Calu3 (cell line): ENCODE data around the gene CEP192. TPM values are rescaled to one million over a fixed set of nuclear protein-coding genes. Genes with fewer than 3 reads are reported as not detected.

ENCODE experiments used
- BruUV-seq: library from RNA; stranded (reverse); fragments of 400-500 nt; replicated peaks from 2 replicates; lab custom pipeline; 2021; lab: Mats Ljungman, UMichigan
- CTCF ChIA-PET: fragments of 300-600 bp; sonication (Branson Sonifier 250); formaldehyde crosslinking; loops from one replicate; lab custom pipeline; 2022; ENCODE audit warnings: antibody characterized with exemption; lab: Charles Lee
- DNase-seq: peaks from one replicate; pipeline ENCODE4 v3.0.0; 2022
- H3K27ac Mint-ChIP-seq: one replicate; pipeline ENCODE4 v1.8.0; 2022; ENCODE audit warnings: mixed read lengths; ENCODE audit not compliant: unreplicated experiment
- H3K27me3 Mint-ChIP-seq: one replicate; pipeline ENCODE4 v1.8.0; 2022; ENCODE audit warnings: mixed read lengths; ENCODE audit not compliant: unreplicated experiment
- H3K36me3 Mint-ChIP-seq: one replicate; pipeline ENCODE4 v1.8.0; 2022; ENCODE audit warnings: mild to moderate bottlenecking, moderate library complexity, mixed read lengths; ENCODE audit not compliant: insufficient read depth, unreplicated experiment
- H3K4me1 Mint-ChIP-seq: one replicate; pipeline ENCODE4 v1.8.0; 2022; ENCODE audit warnings: mild to moderate bottlenecking, low read depth, mixed read lengths; ENCODE audit not compliant: unreplicated experiment
- H3K4me3 Mint-ChIP-seq: one replicate; pipeline ENCODE4 v1.8.0; 2022; ENCODE audit warnings: mild to moderate bottlenecking, low read depth, moderate library complexity, mixed read lengths; ENCODE audit not compliant: unreplicated experiment
- H3K9me3 Mint-ChIP-seq: one replicate; pipeline ENCODE4 v1.8.0; 2022; ENCODE audit warnings: low read depth, mixed read lengths; ENCODE audit not compliant: unreplicated experiment
- intact Hi-C: fragments of 100-400 bp; cut with micrococcal nuclease; formaldehyde crosslinking; loops from one replicate; pipeline ENCODE4 v1.10.0; 2022; ENCODE audit not compliant: unreplicated experiment
- total RNA-seq: library from RNA; stranded (reverse); gene quantifications from 2 replicates; pipeline ENCODE4 v1.2.3, GENCODE V29; 2022
- TF ChIP-seq, protein P1 (sequence below): fragments of 200-600 bp; IDR thresholded peaks from one replicate; pipeline ENCODE4 v1.8.0; 2022; ENCODE audit warnings: antibody characterized with exemption; ENCODE audit not compliant: unreplicated experiment

CEP192 gene
- total RNA-seq, 1 experiment from 2014 or later, result 39.2 TPM

DNA sequence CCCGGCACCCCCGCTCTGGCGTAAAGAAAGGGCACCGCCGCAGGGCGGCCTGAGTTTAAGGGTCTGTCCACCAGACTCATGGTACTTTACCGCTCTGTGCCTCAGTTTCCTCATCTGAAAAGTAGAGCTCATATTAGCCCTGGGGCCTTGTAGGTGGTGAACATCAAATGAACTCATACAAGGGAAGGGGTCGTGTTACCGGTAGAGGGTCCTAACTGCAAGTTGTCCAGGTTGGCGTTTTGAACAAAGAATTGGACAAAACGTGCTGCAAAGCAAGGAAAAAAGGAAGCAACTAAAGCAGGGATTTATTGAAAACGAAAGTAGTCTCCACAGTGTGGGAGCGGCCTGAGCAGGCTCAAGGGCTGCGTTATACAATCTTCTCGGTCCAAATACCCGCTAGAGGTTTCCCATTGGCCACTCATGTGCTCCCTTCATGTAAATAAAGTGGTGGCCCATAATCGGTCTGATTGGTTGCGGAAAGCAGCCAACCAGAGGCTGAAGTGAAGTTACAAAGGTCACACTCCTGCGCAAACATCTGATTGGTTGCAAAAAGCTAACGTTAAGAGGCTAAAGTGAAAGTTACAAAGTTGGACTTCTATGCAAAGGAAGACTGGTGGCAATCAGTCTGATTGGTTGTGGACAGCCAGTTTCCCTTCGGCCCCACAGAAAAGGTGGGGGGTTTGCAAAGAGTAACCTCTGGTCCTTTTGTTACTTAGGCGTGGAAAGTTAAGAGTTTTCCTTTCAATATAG is 146.7 kb downstream of the CEP192 start:
- H3K36me3 Mint-ChIP-seq, result peaks cover 27% of the 10 kb centered on the region
- H3K9me3 Mint-ChIP-seq, result no peaks in the 10 kb centered on the region
- peak overlapping the region; percentile 89 for H3K4me3 Mint-ChIP-seq
- peaks cover 24% of the 10 kb centered on the region for H3K4me1 Mint-ChIP-seq
- H3K27ac Mint-ChIP-seq, result peak overlapping the region; percentile 69
- intact Hi-C loops, result loop anchor here (5.0 kb wide), 1 partner anchor 664 kb away; no protein-coding TSS in a partner anchor
- BruUV-seq, result no TSS peak
- peak; percentile 72 for DNase-seq
- TF ChIP-seq, protein P1, sequence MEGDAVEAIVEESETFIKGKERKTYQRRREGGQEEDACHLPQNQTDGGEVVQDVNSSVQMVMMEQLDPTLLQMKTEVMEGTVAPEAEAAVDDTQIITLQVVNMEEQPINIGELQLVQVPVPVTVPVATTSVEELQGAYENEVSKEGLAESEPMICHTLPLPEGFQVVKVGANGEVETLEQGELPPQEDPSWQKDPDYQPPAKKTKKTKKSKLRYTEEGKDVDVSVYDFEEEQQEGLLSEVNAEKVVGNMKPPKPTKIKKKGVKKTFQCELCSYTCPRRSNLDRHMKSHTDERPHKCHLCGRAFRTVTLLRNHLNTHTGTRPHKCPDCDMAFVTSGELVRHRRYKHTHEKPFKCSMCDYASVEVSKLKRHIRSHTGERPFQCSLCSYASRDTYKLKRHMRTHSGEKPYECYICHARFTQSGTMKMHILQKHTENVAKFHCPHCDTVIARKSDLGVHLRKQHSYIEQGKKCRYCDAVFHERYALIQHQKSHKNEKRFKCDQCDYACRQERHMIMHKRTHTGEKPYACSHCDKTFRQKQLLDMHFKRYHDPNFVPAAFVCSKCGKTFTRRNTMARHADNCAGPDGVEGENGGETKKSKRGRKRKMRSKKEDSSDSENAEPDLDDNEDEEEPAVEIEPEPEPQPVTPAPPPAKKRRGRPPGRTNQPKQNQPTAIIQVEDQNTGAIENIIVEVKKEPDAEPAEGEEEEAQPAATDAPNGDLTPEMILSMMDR, result no peak
- H3K27me3 Mint-ChIP-seq, result peaks cover 8% of the 10 kb centered on the region
- CTCF ChIA-PET, result interaction anchor here (1.8 kb wide), 1 partner anchor 22 kb away, joined by 4 read pairs; no protein-coding TSS in a partner anchor

DNA sequence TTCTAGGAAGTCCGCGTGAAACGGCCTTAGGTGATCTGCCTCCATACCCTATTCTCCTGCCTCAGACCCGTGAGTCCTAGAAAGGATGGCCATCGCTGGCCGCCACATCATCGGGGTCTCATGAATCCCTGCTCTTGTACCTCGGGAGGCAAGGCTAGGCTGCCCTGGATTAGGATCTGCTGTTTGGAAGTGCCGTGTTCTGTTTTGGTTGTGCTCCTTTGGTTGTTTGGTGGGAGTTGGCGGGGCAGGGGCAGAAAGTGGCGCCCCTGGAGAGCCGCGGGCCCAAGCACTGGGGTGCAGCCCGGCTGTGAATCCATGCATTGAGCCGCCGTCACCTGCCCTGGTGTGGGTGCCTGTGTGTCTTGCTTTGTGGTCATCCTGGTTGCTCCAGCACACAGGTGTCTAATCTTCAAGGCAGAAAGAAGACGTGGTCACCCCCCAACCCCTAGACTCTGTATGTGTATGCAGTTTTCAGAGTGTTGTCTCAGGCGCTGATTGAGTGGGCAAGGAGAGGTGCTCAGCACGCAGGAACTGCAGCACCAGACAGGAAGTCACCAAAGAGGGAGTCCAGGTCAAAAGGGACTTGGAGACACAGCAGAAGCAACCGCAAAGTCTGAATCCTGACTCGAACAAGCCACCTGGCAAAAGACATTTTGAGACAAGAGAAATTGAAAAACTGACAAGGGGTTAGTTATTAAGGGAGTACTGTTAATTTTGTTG is 147.4 kb downstream of the CEP192 start:
- TF ChIP-seq, protein P1, result no peak
- no peak for DNase-seq
- H3K4me3 Mint-ChIP-seq, result peak overlapping the region; percentile 89
- intact Hi-C loops, result loop anchor here (1.0 to 5.0 kb wide), 2 partner anchors 21 to 664 kb away; no protein-coding TSS in a partner anchor
- peaks cover 5% of the 10 kb centered on the region for H3K9me3 Mint-ChIP-seq
- H3K36me3 Mint-ChIP-seq, result peaks cover 27% of the 10 kb centered on the region
- H3K27me3 Mint-ChIP-seq, result peaks cover 8% of the 10 kb centered on the region
- peaks cover 24% of the 10 kb centered on the region for H3K4me1 Mint-ChIP-seq
- BruUV-seq, result no TSS peak
- H3K27ac Mint-ChIP-seq, result peak overlapping the region; percentile 69
- CTCF ChIA-PET, result interaction anchor here (1.8 to 2.3 kb wide), 2 partner anchors 21 kb away, joined by 4 to 10 read pairs; no protein-coding TSS in a partner anchor

DNA sequence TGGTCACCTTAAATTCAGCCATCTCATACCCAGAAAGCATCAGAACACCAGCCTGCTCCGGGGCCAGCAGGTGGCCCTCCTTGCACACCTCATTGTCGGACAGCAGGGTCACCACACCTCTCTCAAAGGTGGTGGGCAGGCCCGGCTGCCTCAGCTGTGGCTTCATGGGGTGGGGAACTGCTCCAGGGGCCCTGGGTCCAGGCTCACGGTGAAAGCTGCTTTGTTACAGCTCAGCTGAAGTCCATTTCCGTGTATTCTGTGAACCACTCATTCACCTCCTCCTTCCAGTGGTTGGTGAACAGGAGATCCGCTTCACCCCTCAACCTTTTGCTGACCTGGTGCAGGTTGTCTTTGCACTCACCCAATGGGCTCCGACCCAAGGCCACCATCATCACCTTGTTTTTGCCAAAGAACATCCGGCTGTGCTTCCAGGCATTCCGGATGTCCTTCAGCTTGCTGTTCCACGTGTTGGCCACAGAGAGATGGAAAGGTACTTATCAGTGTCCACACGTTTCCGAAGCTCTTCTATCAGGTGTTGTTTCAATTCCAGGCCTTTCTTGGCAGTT is 148.8 kb downstream of the CEP192 start:
- intact Hi-C loops, result loop anchor here (1.0 to 5.0 kb wide), 2 partner anchors 19 to 662 kb away; no protein-coding TSS in a partner anchor
- Mint-ChIP-seq H3K9me3 (peaks cover 5% of the 10 kb centered on the region), H3K27ac (no peak overlapping the region), H3K4me1 (peaks cover 24% of the 10 kb centered on the region), H3K27me3 (peaks cover 8% of the 10 kb centered on the region), H3K36me3 (peaks cover 27% of the 10 kb centered on the region), H3K4me3 (no peak overlapping the region)
- TF ChIP-seq, protein P1, result no peak
- DNase-seq, result peak; percentile 25
- CTCF ChIA-PET, result interaction anchor here (2.3 kb wide), 1 partner anchor 20 kb away, joined by 10 read pairs; no protein-coding TSS in a partner anchor
- no TSS peak for BruUV-seq

DNA sequence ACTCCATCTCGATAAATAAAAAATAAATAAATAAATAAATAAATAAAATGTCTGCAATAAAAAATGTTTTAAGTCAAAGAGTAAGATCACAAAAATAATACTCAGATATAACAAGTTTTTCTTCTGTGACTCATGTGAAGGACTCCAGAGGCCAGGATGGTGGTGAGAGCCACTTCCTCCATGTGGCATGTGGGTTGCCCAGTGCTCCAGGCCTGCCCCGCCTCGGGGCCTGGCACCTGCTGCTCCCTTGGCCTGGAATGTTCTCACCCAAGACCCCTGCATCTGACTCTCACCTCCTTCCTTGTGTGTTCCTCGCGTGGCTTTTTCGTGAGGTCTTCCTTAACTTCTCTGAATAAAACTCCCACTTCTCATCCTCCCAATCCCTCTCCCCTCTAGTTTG is 150.0 kb downstream of the CEP192 start:
- Mint-ChIP-seq H3K27ac (no peak overlapping the region), H3K4me3 (no peak overlapping the region), H3K27me3 (peaks cover under 1% of the 10 kb centered on the region), H3K9me3 (peaks cover 5% of the 10 kb centered on the region), H3K36me3 (peaks cover 24% of the 10 kb centered on the region), H3K4me1 (peaks cover 15% of the 10 kb centered on the region)
- BruUV-seq, result no TSS peak
- TF ChIP-seq, protein P1, result no peak
- DNase-seq, result no peak
- CTCF ChIA-PET, result no interaction called here
- intact Hi-C loops, result no loop called here
